Measurements from ENCODE around the gene MYH2.

The MYH2 gene

GRCh38 chr17:10499950-10500349 lies 49.5 kb downstream of the MYH2 start:
- Histone ChIP-seq H3K27ac (ENCODE audit: low read depth, low read length, poor library complexity, severe bottlenecking) (no peak overlapping the region), H3F3A (ENCODE audit: insufficient read depth, low read length) (no peaks in the 10 kb centered on the region), H3K9me3 (ENCODE audit: low read length) (no peaks in the 10 kb centered on the region), H3K4me3 (ENCODE audit: low read depth, low read length, poor library complexity, severe bottlenecking) (no peak overlapping the region), H3K4me2 (ENCODE audit: low read length) (no peak overlapping the region), H3K9ac (ENCODE audit: low read length) (no peak overlapping the region), H3K4me1 (ENCODE audit: insufficient read depth, low read length, severe bottlenecking) (no peaks in the 10 kb centered on the region), H2AFZ (ENCODE audit: low read length) (no peak overlapping the region), H3K36me3 (ENCODE audit: insufficient read depth, low read length) (no peaks in the 10 kb centered on the region), H4K20me1 (ENCODE audit: insufficient read depth, low read length) (no peaks in the 10 kb centered on the region), H3K9me2 (ENCODE audit: low read depth, low read length) (no peaks in the 10 kb centered on the region), H3K27me3 (ENCODE audit: insufficient read depth, low read length) (no peaks in the 10 kb centered on the region), H3K79me2 (ENCODE audit: insufficient read depth, low read length) (no peaks in the 10 kb centered on the region)
- no peak for TF ChIP-seq EZH2 (IDR thresholded peaks at IDR 0.05; ENCODE audit: borderline replicate concordance, low read length)
- no peak for TF ChIP-seq CTCF (IDR thresholded peaks at IDR 0.05; ENCODE audit: low read length)

- Histone ChIP-seq H3K36me3 (ENCODE audit: insufficient read depth, low read length) (no peaks in the 10 kb centered on the region), H4K20me1 (ENCODE audit: insufficient read depth, low read length) (no peaks in the 10 kb centered on the region), H2AFZ (ENCODE audit: low read length) (no peak overlapping the region), H3F3A (ENCODE audit: insufficient read depth, low read length) (no peaks in the 10 kb centered on the region), H3K27ac (ENCODE audit: low read depth, low read length, poor library complexity, severe bottlenecking) (no peak overlapping the region), H3K9me2 (ENCODE audit: low read depth, low read length) (no peaks in the 10 kb centered on the region), H3K79me2 (ENCODE audit: insufficient read depth, low read length) (no peaks in the 10 kb centered on the region), H3K4me1 (ENCODE audit: insufficient read depth, low read length, severe bottlenecking) (no peaks in the 10 kb centered on the region), H3K4me3 (ENCODE audit: low read depth, low read length, poor library complexity, severe bottlenecking) (no peak overlapping the region), H3K4me2 (ENCODE audit: low read length) (no peak overlapping the region), H3K9me3 (ENCODE audit: low read length) (peaks cover 3% of the 10 kb centered on the region; the same call in 1 of the 2 replicates), H3K27me3 (ENCODE audit: insufficient read depth, low read length) (no peaks in the 10 kb centered on the region), H3K9ac (ENCODE audit: low read length) (no peak overlapping the region)
- no peak for TF ChIP-seq CTCF (IDR thresholded peaks at IDR 0.05; ENCODE audit: low read length)
- TF ChIP-seq EZH2 (IDR thresholded peaks at IDR 0.05; ENCODE audit: borderline replicate concordance, low read length), result no peak
Measured at GRCh38 chr17:10492004-10492403, 57.5 kb downstream of the MYH2 start.

GRCh38 chr17:10482252-10482651 lies 67.2 kb downstream of the MYH2 start:
- H3F3A ChIP-seq (ENCODE audit: insufficient read depth, low read length), result no peaks in the 10 kb centered on the region
- no peak overlapping the region for H3K4me2 ChIP-seq (ENCODE audit: low read length)
- no peak for TF ChIP-seq EZH2 (IDR thresholded peaks at IDR 0.05; ENCODE audit: borderline replicate concordance, low read length)
- no peak for TF ChIP-seq CTCF (IDR thresholded peaks at IDR 0.05; ENCODE audit: low read length)
- no peaks in the 10 kb centered on the region for H3K27me3 ChIP-seq (ENCODE audit: insufficient read depth, low read length)
- no peak overlapping the region for H2AFZ ChIP-seq (ENCODE audit: low read length)
- no peaks in the 10 kb centered on the region for H3K36me3 ChIP-seq (ENCODE audit: insufficient read depth, low read length)
- peaks cover 4% of the 10 kb centered on the region; the same call in 1 of the 2 replicates for H3K9me3 ChIP-seq (ENCODE audit: low read length)
- no peak overlapping the region for H3K27ac ChIP-seq (ENCODE audit: low read depth, low read length, poor library complexity, severe bottlenecking)
- H3K4me3 ChIP-seq (ENCODE audit: low read depth, low read length, poor library complexity, severe bottlenecking), result no peak overlapping the region
- no peaks in the 10 kb centered on the region for H3K79me2 ChIP-seq (ENCODE audit: insufficient read depth, low read length)
- H4K20me1 ChIP-seq (ENCODE audit: insufficient read depth, low read length), result no peaks in the 10 kb centered on the region
- H3K9me2 ChIP-seq (ENCODE audit: low read depth, low read length), result no peaks in the 10 kb centered on the region
- H3K9ac ChIP-seq (ENCODE audit: low read length), result no peak overlapping the region
- no peaks in the 10 kb centered on the region for H3K4me1 ChIP-seq (ENCODE audit: insufficient read depth, low read length, severe bottlenecking)

Measured in OCI-LY1 (cell line).